Astrocyte (in vitro differentiated cells and primary cell): ENCODE results near the gene LRRFIP1. TPM values are rescaled to one million over a fixed set of nuclear protein-coding genes. Genes with fewer than 3 reads are reported as not detected.

Source experiments
- DNase-seq: peaks from one replicate; pipeline ENCODE4 v3.0.0-alpha.2; 2010; ENCODE audit warnings: low read depth
- FAIRE-seq: peaks from 2 replicates; lab custom pipeline; 2011; peaks lifted over from hg19 to GRCh38; lab: Jason Lieb, UNC
- H2AFZ ChIP-seq: 2 replicates; pipeline ENCODE4 v1.6.0; 2012; ENCODE audit warnings: low read depth, low read length, inconsistent platforms
- H3K27ac ChIP-seq: 2 replicates; pipeline ENCODE4 v1.5.1; 2011; ENCODE audit warnings: low read depth, low read length, inconsistent platforms
- H3K27me3 ChIP-seq: 2 replicates; pipeline ENCODE4 v1.6.0; 2011; ENCODE audit warnings: low read length, inconsistent platforms; ENCODE audit not compliant: insufficient read depth
- H3K36me3 ChIP-seq: 2 replicates; pipeline ENCODE4 v1.5.1; 2011; ENCODE audit warnings: low read length, inconsistent platforms; ENCODE audit not compliant: insufficient read depth
- H3K4me1 ChIP-seq: 2 replicates; pipeline ENCODE4 v1.5.1; 2011; ENCODE audit warnings: low read length, inconsistent platforms; ENCODE audit not compliant: insufficient read depth
- H3K4me2 ChIP-seq: 2 replicates; pipeline ENCODE4 v1.6.0; 2012; ENCODE audit warnings: low read length, inconsistent platforms
- H3K4me3 ChIP-seq: 2 replicates; pipeline ENCODE4 v1.5.1; 2011; ENCODE audit warnings: low read depth, mild to moderate bottlenecking, low read length, inconsistent platforms; ENCODE audit not compliant: insufficient read depth
- H3K79me2 ChIP-seq: 2 replicates; pipeline ENCODE4 v1.6.0; 2012; ENCODE audit warnings: mild to moderate bottlenecking, low read length, inconsistent platforms; ENCODE audit not compliant: insufficient read depth
- H3K9ac ChIP-seq: 2 replicates; pipeline ENCODE4 v1.6.0; 2012; ENCODE audit warnings: mild to moderate bottlenecking, low read length, inconsistent platforms
- H3K9me3 ChIP-seq: 2 replicates; pipeline ENCODE4 v1.5.1; 2012; ENCODE audit warnings: low read depth, mild to moderate bottlenecking, low read length, inconsistent platforms; ENCODE audit not compliant: insufficient read depth
- H4K20me1 ChIP-seq: 2 replicates; pipeline ENCODE4 v1.6.0; 2012; ENCODE audit warnings: low read length, inconsistent platforms; ENCODE audit not compliant: insufficient read depth
- H3K27ac Mint-ChIP-seq: one replicate; pipeline ENCODE4 v1.8.0; 2021; ENCODE audit warnings: mild to moderate bottlenecking, mixed read lengths; ENCODE audit not compliant: unreplicated experiment
- H3K27me3 Mint-ChIP-seq: one replicate; pipeline ENCODE4 v1.8.0; 2021; ENCODE audit warnings: low read depth, mixed read lengths; ENCODE audit not compliant: unreplicated experiment
- H3K36me3 Mint-ChIP-seq: one replicate; pipeline ENCODE4 v1.8.0; 2021; ENCODE audit warnings: low read depth, mixed read lengths; ENCODE audit not compliant: unreplicated experiment
- H3K4me1 Mint-ChIP-seq: one replicate; pipeline ENCODE4 v1.8.0; 2021; ENCODE audit warnings: low read depth, mixed read lengths; ENCODE audit not compliant: unreplicated experiment
- H3K4me3 Mint-ChIP-seq: one replicate; pipeline ENCODE4 v1.8.0; 2021; ENCODE audit warnings: mild to moderate bottlenecking, moderate library complexity, mixed read lengths; ENCODE audit not compliant: unreplicated experiment
- H3K9me3 Mint-ChIP-seq: one replicate; pipeline ENCODE4 v1.8.0; 2021; ENCODE audit warnings: mild to moderate bottlenecking, mixed read lengths; ENCODE audit not compliant: unreplicated experiment
- CTCF ChIP-seq: IDR thresholded peaks from 2 replicates; pipeline ENCODE4 v1.5.1; 2011; ENCODE audit warnings: low read depth, mild to moderate bottlenecking, inconsistent platforms, low read length, moderate library complexity; ENCODE audit not compliant: insufficient read depth
- EZH2 ChIP-seq: IDR thresholded peaks from 2 replicates; pipeline ENCODE4 v1.6.1; 2012; ENCODE audit warnings: mild to moderate bottlenecking, low read length, inconsistent platforms; ENCODE audit not compliant: insufficient read depth
- total RNA-seq: library from RNA; stranded (reverse); gene quantifications from 2 replicates; pipeline ENCODE4 v1.2.1, GENCODE V29; 2021

Gene LRRFIP1
- total RNA-seq, 1 donor from 2014 or later: 83.3 TPM

GRCh38 chr2:237798236-237799059 lies 171.1 kb downstream of the LRRFIP1 start, which contains the start of gene RBM44:
Gene RBM44 (plus strand): TSS chr2:237798779. CDS start chr2:237813610, 14,831 bp downstream.
- Mint-ChIP-seq H3K27me3 (no peaks in the 10 kb centered on the region), H3K4me1 (peaks cover 3% of the 10 kb centered on the region), H3K36me3 (peaks cover 1% of the 10 kb centered on the region), H3K9me3 (no peaks in the 10 kb centered on the region), H3K27ac (no peak within 1 kb of the TSS), H3K4me3 (no peak within 1 kb of the TSS)
- DNase-seq: no peak
- no peaks in the 10 kb centered on the region for H3K4me1 ChIP-seq
- no peak for FAIRE-seq
- H3K4me2 ChIP-seq: no peak within 1 kb of the TSS
- TF ChIP-seq CTCF: no peak
- TF ChIP-seq EZH2: no peak
- no peak within 1 kb of the TSS for H2AFZ ChIP-seq
- H3K79me2 ChIP-seq: no peaks in the 10 kb centered on the region
- no peak within 1 kb of the TSS for H3K9ac ChIP-seq
- H3K27me3 ChIP-seq: no peaks in the 10 kb centered on the region
- no peaks in the 10 kb centered on the region for H3K36me3 ChIP-seq
- H3K9me3 ChIP-seq: no peaks in the 10 kb centered on the region
- no peaks in the 10 kb centered on the region for H4K20me1 ChIP-seq
- no peak within 1 kb of the TSS for H3K27ac ChIP-seq
- no peak within 1 kb of the TSS for H3K4me3 ChIP-seq

- DNase-seq (no peak), FAIRE-seq (no peak)
- peaks cover 3% of the 10 kb centered on the region for H3K4me1 Mint-ChIP-seq
- H3K27ac ChIP-seq: no peak overlapping the region
- no peaks in the 10 kb centered on the region for H3K36me3 ChIP-seq
- H2AFZ ChIP-seq: no peak overlapping the region
- H3K4me1 ChIP-seq: no peaks in the 10 kb centered on the region
- no peak overlapping the region for H3K4me2 ChIP-seq
- no peak for TF ChIP-seq CTCF
- TF ChIP-seq EZH2: no peak
- no peak overlapping the region for H3K4me3 ChIP-seq
- H3K27ac Mint-ChIP-seq: no peak overlapping the region
- no peaks in the 10 kb centered on the region for H3K27me3 ChIP-seq
- no peaks in the 10 kb centered on the region for H3K9me3 Mint-ChIP-seq
- H3K9ac ChIP-seq: no peak overlapping the region
- peaks cover 1% of the 10 kb centered on the region for H3K36me3 Mint-ChIP-seq
- no peaks in the 10 kb centered on the region for H3K9me3 ChIP-seq
- no peaks in the 10 kb centered on the region for H4K20me1 ChIP-seq
- H3K79me2 ChIP-seq: no peaks in the 10 kb centered on the region
- H3K27me3 Mint-ChIP-seq: no peaks in the 10 kb centered on the region
- H3K4me3 Mint-ChIP-seq: no peak overlapping the region
Measured at GRCh38 chr2:237799060-237799428, 171.7 kb downstream of the LRRFIP1 start.

- Histone ChIP-seq H2AFZ (no peak overlapping the region), H3K4me1 (peaks cover 3% of the 10 kb centered on the region), H3K9me3 (no peaks in the 10 kb centered on the region), H3K4me2 (no peak overlapping the region), H3K79me2 (no peaks in the 10 kb centered on the region), H4K20me1 (no peaks in the 10 kb centered on the region), H3K36me3 (no peaks in the 10 kb centered on the region), H3K4me3 (no peak overlapping the region), H3K27me3 (no peaks in the 10 kb centered on the region), H3K9ac (no peak overlapping the region), H3K27ac (no peak overlapping the region)
- Mint-ChIP-seq H3K27me3 (no peaks in the 10 kb centered on the region), H3K27ac (no peak overlapping the region), H3K36me3 (peaks cover 1% of the 10 kb centered on the region), H3K9me3 (no peaks in the 10 kb centered on the region), H3K4me1 (peaks cover 3% of the 10 kb centered on the region), H3K4me3 (no peak overlapping the region)
- no peak for DNase-seq
- FAIRE-seq: no peak
- no peak for TF ChIP-seq CTCF
- TF ChIP-seq EZH2: no peak
Measured at GRCh38 chr2:237801466-237801865, 174.1 kb downstream of the LRRFIP1 start.
